Stomach smooth muscle (tissue), 2 donors: ENCODE data around the gene PLLP.

Experiments
- H3K27ac ChIP-seq: one replicate; pipeline ENCODE4 v1.7.0; 2013; ENCODE audit warnings: mild to moderate bottlenecking, low read length, inconsistent platforms
- H3K27me3 ChIP-seq, 2 donors: one replicate each; pipeline ENCODE4 v1.7.0; 2013; ENCODE audit warnings: low read length in 2 of 2; ENCODE audit not compliant: insufficient read depth in 2 of 2, control insufficient read depth in 1 of 2
- H3K36me3 ChIP-seq, 2 donors: one replicate each; pipeline ENCODE4 v1.7.0; 2013; ENCODE audit warnings: low read length in 2 of 2; ENCODE audit not compliant: control insufficient read depth in 2 of 2, insufficient read depth in 2 of 2
- H3K4me1 ChIP-seq: one replicate; pipeline ENCODE4 v1.7.0; 2013; ENCODE audit warnings: low read length; ENCODE audit not compliant: control insufficient read depth, insufficient read depth
- H3K4me3 ChIP-seq, 2 donors: one replicate each; pipeline ENCODE4 v1.7.0; 2013; ENCODE audit warnings: low read length in 2 of 2
- H3K9ac ChIP-seq, 2 donors: one replicate each; pipeline ENCODE4 v1.7.0; 2013; ENCODE audit warnings: low read length in 2 of 2, mild to moderate bottlenecking in 1 of 2
- H3K9me3 ChIP-seq, 2 donors: one replicate each; pipeline ENCODE4 v1.7.0; 2013; ENCODE audit warnings: low read length in 2 of 2; ENCODE audit not compliant: control insufficient read depth in 2 of 2
- donor health status: healthy.
- donor health status: Pancreatic carcinoma.

The PLLP gene

GRCh38 chr16:57216968-57217367 is 67.5 kb downstream of the PLLP start:
- H3K9me3 ChIP-seq: peaks cover 6 to 9% of the 10 kb centered on the region in 2 donors
- H3K9ac ChIP-seq: no peak overlapping the region
- no peaks in the 10 kb centered on the region for H3K27me3 ChIP-seq
- peaks cover 63 to 66% of the 10 kb centered on the region in 2 donors for H3K36me3 ChIP-seq
- H3K4me1 ChIP-seq: no peaks in the 10 kb centered on the region
- H3K27ac ChIP-seq: no peak overlapping the region
- H3K4me3 ChIP-seq: no peak overlapping the region

GRCh38 chr16:57213462-57213861 is 71.0 kb downstream of the PLLP start:
- H3K9me3 ChIP-seq: peaks cover 6 to 9% of the 10 kb centered on the region in 2 donors
- H3K27ac ChIP-seq: no peak overlapping the region
- no peak overlapping the region for H3K4me3 ChIP-seq
- H3K9ac ChIP-seq: no peak overlapping the region
- peaks cover 61 to 62% of the 10 kb centered on the region in 2 donors for H3K36me3 ChIP-seq
- H3K27me3 ChIP-seq: no peaks in the 10 kb centered on the region
- no peaks in the 10 kb centered on the region for H3K4me1 ChIP-seq

GRCh38 chr16:57209780-57210179 is 74.7 kb downstream of the PLLP start:
- H3K9me3 ChIP-seq: no peaks in the 10 kb centered on the region
- no peak overlapping the region for H3K4me3 ChIP-seq
- H3K27ac ChIP-seq: no peak overlapping the region
- H3K9ac ChIP-seq: no peak overlapping the region
- H3K4me1 ChIP-seq: no peaks in the 10 kb centered on the region
- peaks cover 47 to 54% of the 10 kb centered on the region in 2 donors for H3K36me3 ChIP-seq
- no peaks in the 10 kb centered on the region for H3K27me3 ChIP-seq

GRCh38 chr16:57208926-57209325 is 75.5 kb downstream of the PLLP start:
- Histone ChIP-seq H3K36me3 (peaks cover 43 to 56% of the 10 kb centered on the region in 2 donors), H3K4me1 (no peaks in the 10 kb centered on the region), H3K9me3 (no peaks in the 10 kb centered on the region), H3K4me3 (no peak overlapping the region), H3K9ac (no peak overlapping the region), H3K27me3 (no peaks in the 10 kb centered on the region), H3K27ac (no peak overlapping the region)
